Stimulated activated CD4-positive, alpha-beta T cell treated with anti-CD3 and anti-CD28 coated beads, Interleukin-4, amount 100 ng/mL, for 4 hours (primary cell): Measurements from ENCODE around the gene RARS1.

ENCODE experiments used
- DNase-seq, 2 experiments: peaks; one replicate each; pipeline ENCODE4 v3.0.0-alpha.2; 2020

Gene RARS1

DNA sequence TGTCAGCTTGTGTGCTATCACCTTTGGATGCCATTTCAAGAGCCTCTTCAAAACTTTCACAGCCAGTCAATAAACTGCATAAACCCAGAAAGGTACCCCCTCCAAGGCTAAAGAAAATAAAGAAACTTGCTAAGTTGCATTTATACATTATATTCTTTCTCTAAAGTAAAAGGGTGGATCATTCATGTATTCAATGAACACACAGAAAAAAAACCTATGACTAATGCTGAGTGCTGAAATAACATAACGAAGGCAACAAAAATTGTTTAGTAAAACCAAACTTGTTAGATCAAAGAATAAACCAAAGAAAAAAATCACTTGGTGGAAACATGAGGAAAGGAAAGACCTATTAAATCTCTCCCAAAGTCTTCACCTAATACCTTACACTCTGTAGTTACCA is 77.7 kb downstream of the RARS1 start:
- no peak for DNase-seq

DNA sequence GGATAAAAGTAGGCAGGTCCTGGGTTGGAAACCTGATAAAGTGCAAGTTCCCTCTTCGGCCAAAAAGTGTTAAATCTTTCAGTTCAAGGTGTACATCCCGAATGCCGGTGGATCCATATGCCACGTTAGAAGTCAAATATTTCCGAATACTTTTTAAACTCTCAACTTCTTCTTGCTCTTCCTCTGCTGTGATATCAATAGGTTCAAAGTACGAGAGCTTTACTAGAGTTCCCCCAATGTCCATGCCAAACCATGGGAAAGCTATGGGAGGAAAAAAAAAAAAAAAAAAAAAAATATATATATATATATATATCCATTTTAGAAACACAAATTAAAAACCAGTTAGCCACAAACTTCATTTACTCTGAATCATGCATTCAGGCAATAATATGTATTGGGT is 82.5 kb downstream of the RARS1 start:
- no peak for DNase-seq
